BLaER1 (cell line): Measurements from ENCODE around the gene FRMD4A.

Source experiments
- H3K27ac ChIP-seq: shearing (Covaris generic); formaldehyde crosslinking; 2 replicates; pipeline ENCODE4 v1.8.1; 2022
- H3K27me3 ChIP-seq: shearing (Covaris generic); formaldehyde crosslinking; 2 replicates; pipeline ENCODE4 v1.8.1; 2022
- H3K36me3 ChIP-seq: shearing (Covaris generic); formaldehyde crosslinking; 2 replicates; pipeline ENCODE4 v1.8.1; 2022
- H3K4me1 ChIP-seq: shearing (Covaris generic); formaldehyde crosslinking; 2 replicates; pipeline ENCODE4 v1.8.1; 2022
- H3K4me2 ChIP-seq: shearing (Covaris generic); formaldehyde crosslinking; 2 replicates; pipeline ENCODE4 v1.8.1; 2022
- H3K4me3 ChIP-seq: shearing (Covaris generic); formaldehyde crosslinking; 2 replicates; pipeline ENCODE4 v1.8.1; 2022
- H3K9ac ChIP-seq: shearing (Covaris generic); formaldehyde crosslinking; 2 replicates; pipeline ENCODE4 v1.8.1; 2022
- H3K9me3 ChIP-seq: shearing (Covaris generic); formaldehyde crosslinking; 2 replicates; pipeline ENCODE4 v1.8.1; 2022
- H4K20me1 ChIP-seq: shearing (Covaris generic); formaldehyde crosslinking; 2 replicates; pipeline ENCODE4 v1.8.1; 2022
- Cebpa-rat ChIP-seq: shearing (Covaris generic); IDR thresholded peaks from 2 replicates; pipeline ENCODE4 v1.8.1; 2022

FRMD4A gene

DNA sequence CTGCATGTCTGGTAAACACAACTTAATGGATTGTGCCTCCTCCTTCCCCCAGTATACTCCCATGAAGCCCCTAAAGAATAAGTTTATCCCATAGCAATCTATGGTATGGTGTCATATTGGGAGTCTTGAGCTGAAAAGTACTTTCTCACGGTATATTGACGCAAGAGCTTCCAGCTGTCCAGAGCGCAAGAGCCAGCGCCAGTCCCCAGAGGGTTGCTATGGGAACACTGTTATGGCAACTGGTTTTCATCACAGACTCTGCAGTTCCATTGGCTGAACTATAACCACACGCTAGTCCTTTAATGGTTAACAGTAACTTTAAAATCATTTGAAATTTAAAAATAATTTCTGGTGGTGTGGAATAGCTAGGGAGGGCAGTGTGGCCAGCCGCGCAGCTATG is 697.0 kb downstream of the FRMD4A start:
- H3K4me3 ChIP-seq: no peak overlapping the region
- H3K4me1 ChIP-seq: no peaks in the 10 kb centered on the region
- H3K9ac ChIP-seq: no peak overlapping the region
- no peaks in the 10 kb centered on the region for H3K27me3 ChIP-seq
- H3K27ac ChIP-seq: no peak overlapping the region
- H4K20me1 ChIP-seq: no peaks in the 10 kb centered on the region
- no peak overlapping the region for H3K4me2 ChIP-seq
- peaks cover 60% of the 10 kb centered on the region for H3K36me3 ChIP-seq
- no peaks in the 10 kb centered on the region for H3K9me3 ChIP-seq
- TF ChIP-seq Cebpa-rat: no peak

DNA sequence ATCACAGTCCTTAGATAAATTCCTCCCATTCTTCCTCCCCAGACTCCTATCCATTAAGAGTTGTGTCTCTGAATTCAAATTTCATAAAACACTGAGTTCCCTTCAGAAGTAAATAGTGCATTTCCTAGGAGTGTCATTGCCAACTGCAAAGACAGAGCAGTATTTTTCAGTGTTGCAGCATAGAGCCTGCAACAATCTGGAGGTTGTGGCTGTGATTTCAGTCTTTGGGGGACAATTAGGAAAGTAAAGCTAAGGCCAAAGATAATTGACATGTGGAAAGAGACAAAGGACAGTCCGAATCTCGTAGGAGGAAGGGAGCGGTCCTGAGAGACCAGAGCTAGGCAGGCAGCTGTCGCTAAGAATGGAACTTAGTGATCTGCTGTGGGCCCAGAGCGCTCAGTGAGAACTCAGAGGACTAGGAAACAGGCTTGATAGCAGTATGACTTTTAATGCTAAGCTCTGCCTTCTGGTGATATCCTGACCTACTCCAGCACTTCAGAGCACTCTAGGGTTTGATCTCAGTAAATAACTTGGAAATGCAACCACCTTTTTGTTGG is 697.8 kb downstream of the FRMD4A start:
- H3K4me1 ChIP-seq: no peaks in the 10 kb centered on the region
- no peak overlapping the region for H3K4me3 ChIP-seq
- H3K4me2 ChIP-seq: no peak overlapping the region
- H3K27ac ChIP-seq: no peak overlapping the region
- H3K36me3 ChIP-seq: peaks cover 57% of the 10 kb centered on the region
- no peak overlapping the region for H3K9ac ChIP-seq
- no peaks in the 10 kb centered on the region for H4K20me1 ChIP-seq
- TF ChIP-seq Cebpa-rat: no peak
- H3K9me3 ChIP-seq: no peaks in the 10 kb centered on the region
- H3K27me3 ChIP-seq: no peaks in the 10 kb centered on the region

DNA sequence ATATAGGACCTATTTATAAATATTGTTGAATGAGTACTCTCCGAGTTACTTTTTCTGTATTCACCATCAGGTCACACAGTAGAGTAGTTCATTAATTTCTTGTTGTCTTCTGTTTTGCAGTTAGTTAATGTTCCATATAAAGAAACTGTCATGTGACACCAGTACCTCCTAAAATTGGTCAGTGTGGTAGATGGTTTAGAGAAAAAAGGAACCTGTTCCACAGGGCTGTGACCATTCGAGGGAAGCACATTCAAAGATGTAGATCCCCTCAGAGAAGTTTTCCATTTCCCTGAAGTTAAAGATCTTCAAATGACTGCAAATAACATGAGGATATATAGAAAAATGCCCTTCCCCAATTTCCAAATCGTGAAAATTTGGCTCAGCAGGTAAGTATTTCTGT is 698.3 kb downstream of the FRMD4A start:
- Histone ChIP-seq H3K27me3 (no peaks in the 10 kb centered on the region), H3K9ac (no peak overlapping the region), H3K27ac (no peak overlapping the region), H4K20me1 (no peaks in the 10 kb centered on the region), H3K4me2 (no peak overlapping the region), H3K4me3 (no peak overlapping the region), H3K4me1 (no peaks in the 10 kb centered on the region), H3K9me3 (no peaks in the 10 kb centered on the region), H3K36me3 (peaks cover 62% of the 10 kb centered on the region)
- no peak for TF ChIP-seq Cebpa-rat

DNA sequence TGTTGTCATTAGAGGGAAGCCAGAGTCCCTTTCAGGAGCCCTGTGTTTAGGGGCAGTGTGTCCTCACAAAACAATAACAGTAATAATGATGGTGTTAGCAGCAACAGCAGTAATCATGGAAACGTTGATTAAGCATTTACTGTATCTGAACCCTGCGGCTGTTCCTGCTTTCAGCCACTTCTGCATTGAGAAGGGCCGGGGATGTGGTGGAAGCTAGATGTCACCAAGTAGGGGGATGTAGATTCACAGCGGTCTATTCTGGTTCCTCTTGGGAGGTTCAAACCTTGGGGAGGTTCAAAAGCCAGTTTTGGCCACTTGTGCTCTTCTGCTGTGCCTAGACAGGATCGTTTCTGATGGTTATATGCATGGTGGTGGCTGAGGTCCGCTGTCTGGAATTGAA is 699.1 kb downstream of the FRMD4A start:
- H3K36me3 ChIP-seq: peaks cover 70% of the 10 kb centered on the region

DNA sequence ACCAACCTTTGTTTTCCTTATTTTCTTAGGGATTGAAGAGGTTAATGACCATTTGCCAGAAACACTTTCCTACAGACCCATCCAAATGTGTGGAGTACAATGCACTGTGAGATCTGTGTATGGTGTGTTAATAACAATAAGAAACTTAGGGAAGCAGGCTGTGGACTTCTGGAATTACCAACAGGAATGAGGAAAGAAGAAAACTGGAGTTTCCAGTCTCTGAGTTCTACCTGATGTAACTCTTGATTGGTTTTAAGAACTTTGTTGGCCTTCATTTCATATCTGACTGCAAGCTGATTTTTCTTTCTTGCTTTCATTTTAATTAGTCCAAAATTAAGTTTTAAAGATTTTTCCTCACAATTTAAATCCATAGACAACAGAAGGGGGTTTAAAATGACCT is 700.5 kb downstream of the FRMD4A start:
- TF ChIP-seq Cebpa-rat: no peak
- H4K20me1 ChIP-seq: no peaks in the 10 kb centered on the region
- H3K4me3 ChIP-seq: no peak overlapping the region
- H3K9me3 ChIP-seq: no peaks in the 10 kb centered on the region
- H3K36me3 ChIP-seq: peaks cover 73% of the 10 kb centered on the region
- no peak overlapping the region for H3K9ac ChIP-seq
- no peaks in the 10 kb centered on the region for H3K4me1 ChIP-seq
- no peak overlapping the region for H3K4me2 ChIP-seq
- no peak overlapping the region for H3K27ac ChIP-seq
- no peaks in the 10 kb centered on the region for H3K27me3 ChIP-seq

More for the DNA sequence above, 699.1 kb downstream of the FRMD4A start:
- Histone ChIP-seq H3K4me1 (no peaks in the 10 kb centered on the region), H3K9ac (no peak overlapping the region), H4K20me1 (no peaks in the 10 kb centered on the region), H3K9me3 (no peaks in the 10 kb centered on the region), H3K4me3 (no peak overlapping the region), H3K27ac (no peak overlapping the region), H3K4me2 (no peak overlapping the region), H3K27me3 (no peaks in the 10 kb centered on the region)
- no peak for TF ChIP-seq Cebpa-rat

DNA sequence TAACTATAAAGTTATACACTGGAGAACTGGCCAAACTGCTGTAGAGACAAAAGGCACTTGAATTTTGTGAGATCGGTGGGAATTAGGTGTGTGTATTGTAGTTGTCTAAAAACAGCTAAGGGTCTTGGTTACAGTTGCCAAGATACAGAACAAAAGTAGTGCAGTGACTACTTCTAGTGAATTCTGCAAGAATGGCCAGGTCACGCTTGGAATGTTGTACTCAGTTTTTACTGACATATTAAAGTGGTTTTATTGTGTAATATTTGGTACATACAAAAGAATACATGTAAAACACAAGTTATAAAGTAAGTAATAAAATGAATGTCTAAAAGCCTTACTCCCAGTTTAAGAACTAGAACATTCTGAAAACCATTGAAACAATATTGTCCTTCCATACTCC is 701.6 kb downstream of the FRMD4A start:
- H3K36me3 ChIP-seq: peaks cover 72% of the 10 kb centered on the region
- no peaks in the 10 kb centered on the region for H3K27me3 ChIP-seq

DNA sequence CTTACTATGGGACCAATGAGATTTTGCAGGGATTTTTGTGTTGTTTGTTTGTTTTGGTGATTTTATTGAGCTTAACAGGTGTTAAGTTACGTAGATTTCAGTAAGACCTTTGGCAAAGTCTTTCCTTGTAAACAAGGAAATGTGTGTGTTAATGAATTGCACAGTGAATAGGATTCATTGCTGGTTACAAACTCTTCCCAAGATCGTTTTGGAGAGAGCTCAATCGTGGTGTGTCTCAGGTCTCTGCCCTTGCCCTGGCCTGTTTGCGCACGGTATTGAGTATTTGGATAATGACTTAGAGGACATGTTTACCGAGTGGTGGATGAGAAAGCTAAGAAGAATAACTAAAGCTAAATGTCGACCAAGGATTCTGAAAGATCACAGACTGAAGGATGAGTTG is 702.1 kb downstream of the FRMD4A start:
- Histone ChIP-seq H3K27ac (no peak overlapping the region), H3K4me2 (no peak overlapping the region), H3K9me3 (no peaks in the 10 kb centered on the region), H4K20me1 (no peaks in the 10 kb centered on the region), H3K9ac (no peak overlapping the region), H3K27me3 (no peaks in the 10 kb centered on the region), H3K4me1 (no peaks in the 10 kb centered on the region), H3K36me3 (peaks cover 72% of the 10 kb centered on the region), H3K4me3 (no peak overlapping the region)
- no peak for TF ChIP-seq Cebpa-rat

More for the DNA sequence above, 701.6 kb downstream of the FRMD4A start:
- Histone ChIP-seq H3K9me3 (no peaks in the 10 kb centered on the region), H3K4me2 (no peak overlapping the region), H4K20me1 (no peaks in the 10 kb centered on the region), H3K9ac (no peak overlapping the region), H3K4me3 (no peak overlapping the region), H3K27ac (no peak overlapping the region), H3K4me1 (no peaks in the 10 kb centered on the region)
- TF ChIP-seq Cebpa-rat: no peak

DNA sequence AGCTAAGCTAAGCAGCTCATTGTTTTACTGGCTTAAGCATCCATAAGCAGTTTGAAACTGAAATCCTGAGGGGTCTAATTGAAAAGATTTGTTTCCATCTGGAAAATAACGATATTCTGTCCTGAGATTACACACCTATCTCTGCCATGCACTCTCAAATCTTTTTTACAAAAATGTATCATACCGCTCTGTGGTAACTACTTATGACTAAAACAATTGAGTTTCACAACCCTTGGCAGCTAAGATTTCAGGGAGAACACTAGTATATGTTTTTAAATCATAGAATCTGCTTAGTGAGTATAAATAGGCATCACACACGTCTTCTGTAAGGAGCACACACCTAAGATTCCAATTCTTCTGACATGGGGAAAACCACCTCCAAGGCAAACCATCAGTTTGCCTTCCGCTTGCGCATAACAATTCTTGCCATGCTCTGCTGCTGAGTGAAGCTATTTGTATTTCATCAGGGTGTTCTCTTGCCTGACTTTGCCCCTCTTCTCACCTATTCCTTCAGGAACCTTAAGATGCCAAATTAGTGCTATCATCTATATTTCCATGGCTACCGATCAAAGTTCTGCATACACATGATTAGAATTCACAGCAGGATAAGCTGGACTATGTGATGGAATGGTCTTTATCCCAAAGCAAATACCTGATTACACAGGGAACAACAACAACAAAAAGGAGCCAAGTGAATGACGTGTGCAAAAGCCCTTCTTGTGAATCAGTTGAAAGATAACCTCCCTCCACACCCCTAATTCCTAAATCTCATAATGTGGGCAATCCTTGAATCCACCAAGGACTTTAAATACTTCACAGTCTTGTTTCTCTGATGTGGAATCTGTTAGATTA is 703.0 kb downstream of the FRMD4A start:
- H3K9ac ChIP-seq: no peak overlapping the region
- H3K9me3 ChIP-seq: no peaks in the 10 kb centered on the region
- no peak overlapping the region for H3K4me3 ChIP-seq

DNA sequence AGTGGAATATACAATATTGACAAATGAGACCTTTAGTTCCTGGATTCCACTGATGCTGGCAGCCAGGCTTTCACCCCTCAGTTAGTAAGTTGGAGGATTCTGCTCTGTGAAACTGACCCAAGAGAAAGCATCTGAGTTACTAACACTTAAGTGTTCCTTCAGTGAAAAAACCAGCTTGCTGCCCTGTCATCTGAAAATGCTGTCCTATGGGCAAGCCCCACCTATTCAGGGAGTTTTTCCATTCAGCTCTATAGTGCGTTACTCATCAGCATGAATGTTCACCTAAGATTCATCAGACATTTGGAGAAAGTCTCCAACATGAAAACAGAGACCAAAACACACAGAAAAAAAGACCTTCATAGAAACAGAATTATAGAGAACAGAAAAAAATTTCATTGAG is 706.1 kb downstream of the FRMD4A start:
- Histone ChIP-seq H3K4me1 (no peaks in the 10 kb centered on the region), H4K20me1 (no peaks in the 10 kb centered on the region), H3K4me2 (no peak overlapping the region), H3K4me3 (no peak overlapping the region), H3K9me3 (no peaks in the 10 kb centered on the region), H3K36me3 (peaks cover 64% of the 10 kb centered on the region), H3K9ac (no peak overlapping the region), H3K27me3 (no peaks in the 10 kb centered on the region), H3K27ac (no peak overlapping the region)
- TF ChIP-seq Cebpa-rat: no peak

More for the DNA sequence above, 703.0 kb downstream of the FRMD4A start:
- H3K27me3 ChIP-seq: no peaks in the 10 kb centered on the region
- peaks cover 65% of the 10 kb centered on the region for H3K36me3 ChIP-seq
- H3K4me1 ChIP-seq: no peaks in the 10 kb centered on the region
- H3K4me2 ChIP-seq: no peak overlapping the region
- no peak overlapping the region for H3K27ac ChIP-seq
- no peak for TF ChIP-seq Cebpa-rat
- no peaks in the 10 kb centered on the region for H4K20me1 ChIP-seq

DNA sequence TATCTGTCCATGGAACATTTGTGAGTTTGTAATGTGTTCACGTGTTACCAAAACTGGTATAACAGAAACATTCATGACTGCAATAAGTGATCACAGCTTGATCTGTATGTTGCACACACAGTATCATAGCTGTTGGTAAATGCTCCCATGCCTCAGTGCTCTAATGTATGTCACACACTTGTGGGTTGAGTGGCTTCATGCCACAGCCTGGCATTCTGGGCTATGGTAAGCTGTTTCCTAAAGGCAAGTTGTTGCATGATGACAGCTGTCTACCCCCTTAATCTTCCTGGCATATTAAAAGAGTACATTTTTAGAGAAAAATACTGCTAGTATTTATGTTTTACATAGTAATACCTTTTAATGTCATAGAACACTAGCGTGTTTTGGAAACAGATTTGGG is 708.8 kb downstream of the FRMD4A start:
- H3K27ac ChIP-seq: no peak overlapping the region
- H3K4me1 ChIP-seq: no peaks in the 10 kb centered on the region
- H3K4me3 ChIP-seq: no peak overlapping the region
- no peak overlapping the region for H3K9ac ChIP-seq
- no peaks in the 10 kb centered on the region for H3K9me3 ChIP-seq
- peaks cover 63% of the 10 kb centered on the region for H3K36me3 ChIP-seq
- H4K20me1 ChIP-seq: no peaks in the 10 kb centered on the region
- H3K4me2 ChIP-seq: no peak overlapping the region
- TF ChIP-seq Cebpa-rat: no peak
- H3K27me3 ChIP-seq: no peaks in the 10 kb centered on the region
